SK-N-SH (cell line): ENCODE results near the gene URM1. TPM values are rescaled to one million over a fixed set of nuclear protein-coding genes. Genes with fewer than 3 reads are reported as not detected.
A peak's percentile ranks its signal among the peaks of the same experiment; 100 is the strongest.

Experiments used
- CTCF ChIA-PET: fragments of 300-600, 350-600 bp; formaldehyde crosslinking; extraction: SDS; loops from one replicate; lab custom pipeline; 2021; lab: Yijun Ruan, JAX
- POLR2A ChIA-PET: fragments of 350-600 bp; sonication (Branson Sonifier 250); formaldehyde crosslinking; extraction: SDS; loops from one replicate; lab custom pipeline; 2020; ENCODE audit warnings: antibody characterized with exemption, inconsistent platforms; lab: Yijun Ruan, JAX
- DNase-seq: peaks from one replicate; pipeline ENCODE4 v3.0.0; 2012
- H2AFZ ChIP-seq: fragments of 200-600 bp; sonication (generic); 2 replicates; pipeline ENCODE4 v1.8.1; 2016; ENCODE audit warnings: antibody characterized with exemption, mild to moderate bottlenecking, low read depth
- H3F3A ChIP-seq: fragments of 200-600 bp; sonication (generic); replicated peaks from 2 replicates; pipeline ENCODE3; 2016; ENCODE audit warnings: antibody characterized with exemption, mild to moderate bottlenecking; ENCODE audit not compliant: insufficient read depth
- H3K27ac ChIP-seq, 2 experiments: fragments of 200-500 bp in 1 of 2; fragments of 200-600 bp in 1 of 2; sonication (Bioruptor generic) in 1 of 2; sonication (generic), shearing (Covaris generic) in 1 of 2; 2 replicates each; pipeline versions ENCODE4 v1.5.1 to v1.6.1; 2014 to 2016; ENCODE audit warnings: low read depth in 2 of 2, inconsistent platforms in 1 of 2, low read length in 1 of 2, mild to moderate bottlenecking in 1 of 2, mixed read lengths in 1 of 2
- H3K27me3 ChIP-seq: fragments of 200-600 bp; sonication (generic), shearing (Covaris generic); 2 replicates; pipeline ENCODE4 v1.6.1; 2016; ENCODE audit warnings: mixed run types; ENCODE audit not compliant: insufficient read depth
- H3K36me3 ChIP-seq, 2 experiments: fragments of 200-500 bp in 1 of 2; fragments of 200-600 bp in 1 of 2; sonication (Bioruptor generic) in 1 of 2; sonication (generic) in 1 of 2; replicated peaks in 1 of 2; 2 replicates each; pipeline versions ENCODE3 to v1.5.1; 2014 to 2016; ENCODE audit warnings: low read length in 1 of 2, mild to moderate bottlenecking in 1 of 2; ENCODE audit not compliant: insufficient read depth in 2 of 2, control insufficient read depth in 1 of 2
- H3K4me1 ChIP-seq, 2 experiments: fragments of 200-500 bp in 1 of 2; fragments of 200-600 bp in 1 of 2; sonication (Bioruptor generic) in 1 of 2; sonication (generic), shearing (Covaris generic) in 1 of 2; 2 replicates each; pipeline versions ENCODE4 v1.5.1 to v1.6.1; 2014 to 2016; ENCODE audit warnings: low read depth in 1 of 2, low read length in 1 of 2, mixed run types in 1 of 2; ENCODE audit not compliant: insufficient read depth in 2 of 2, control insufficient read depth in 1 of 2
- H3K4me2 ChIP-seq: fragments of 200-600 bp; sonication (generic), shearing (Covaris generic); 2 replicates; pipeline ENCODE4 v1.6.1; 2017; ENCODE audit warnings: mixed run types
- H3K4me3 ChIP-seq, 2 experiments: fragments of 200-500 bp in 1 of 2; fragments of 200-600 bp in 1 of 2; sonication (Bioruptor generic) in 1 of 2; sonication (generic), shearing (Covaris generic) in 1 of 2; 2 replicates each; pipeline versions ENCODE4 v1.5.1 to v1.8.1; 2014 to 2016; ENCODE audit warnings: low read depth in 2 of 2, inconsistent platforms in 1 of 2, low read length in 1 of 2, mild to moderate bottlenecking in 1 of 2, mixed read lengths in 1 of 2, moderate library complexity in 1 of 2
- H3K79me2 ChIP-seq: fragments of 200-600 bp; sonication (generic); 2 replicates; pipeline ENCODE4 v1.8.1; 2017; ENCODE audit warnings: mild to moderate bottlenecking; ENCODE audit not compliant: insufficient read depth
- H3K9ac ChIP-seq: fragments of 200-600 bp; sonication (generic); 2 replicates; pipeline ENCODE4 v1.6.1; 2017; ENCODE audit warnings: mixed run types
- H3K9me2 ChIP-seq: fragments of 200-600 bp; sonication (generic); 2 replicates; pipeline ENCODE4 v1.6.1; 2017; ENCODE audit warnings: mixed run types
- H3K9me3 ChIP-seq: fragments of 200-600 bp; sonication (generic); 2 replicates; pipeline ENCODE4 v1.6.1; 2017; ENCODE audit warnings: mixed run types, mild to moderate bottlenecking, moderate library complexity
- H4K20me1 ChIP-seq: fragments of 200-600 bp; sonication (generic); 2 replicates; pipeline ENCODE4 v1.6.1; 2017; ENCODE audit warnings: mild to moderate bottlenecking, mixed run types; ENCODE audit not compliant: insufficient read depth
- CHD2 ChIP-seq: fragments of 150-350 bp; IDR thresholded peaks from 2 replicates; pipeline ENCODE4 v1.6.1; 2018; ENCODE audit warnings: low read length; ENCODE audit not compliant: partially characterized antibody
- EP300 ChIP-seq, 2 experiments: IDR thresholded peaks; 2 replicates each; pipeline versions ENCODE4 v1.4.0 to v1.6.1; 2012; ENCODE audit warnings: borderline replicate concordance in 1 of 2, low read depth in 1 of 2, low read length in 1 of 2
- FOXJ3 ChIP-seq: sonication (generic); formaldehyde crosslinking; IDR thresholded peaks from 2 replicates; pipeline ENCODE4 v1.5.1; 2020; ENCODE audit warnings: mild to moderate bottlenecking, missing genetic modification reagents
- GABPA ChIP-seq: IDR thresholded peaks from 2 replicates; pipeline ENCODE4 v1.4.0; 2012; ENCODE audit warnings: low read depth, mild to moderate bottlenecking
- GATA2 ChIP-seq: sonication (generic); formaldehyde crosslinking; IDR thresholded peaks from 2 replicates; pipeline ENCODE4 v1.5.0; 2020; ENCODE audit warnings: mild to moderate bottlenecking, missing genetic modification reagents
- IRF3 ChIP-seq: fragments of 150-350 bp; IDR thresholded peaks from 2 replicates; pipeline ENCODE4 v1.6.1; 2016; ENCODE audit warnings: mild to moderate bottlenecking, low read depth, low read length
- MAX ChIP-seq: IDR thresholded peaks from 2 replicates; pipeline ENCODE4 v1.4.0; 2012; ENCODE audit warnings: low read depth
- MEF2A ChIP-seq: IDR thresholded peaks from 2 replicates; pipeline ENCODE4 v1.4.0; 2012; ENCODE audit warnings: low read depth, borderline replicate concordance
- SIN3A ChIP-seq: IDR thresholded peaks from 2 replicates; pipeline ENCODE4 v1.6.1; 2012; ENCODE audit warnings: low read depth, mild to moderate bottlenecking, low read length, moderate library complexity, borderline replicate concordance
- USF1 ChIP-seq: IDR thresholded peaks from 2 replicates; pipeline ENCODE4 v1.4.0; 2012; ENCODE audit warnings: low read depth, borderline replicate concordance
- ZBTB33 ChIP-seq: IDR thresholded peaks from 2 replicates; pipeline ENCODE4 v1.4.0; 2012; ENCODE audit warnings: low read depth, borderline replicate concordance
- WGBS: methylation state at CpG from one replicate; pipeline ENCODE4 v1.1.6; 2017; ENCODE audit warnings: low lambda C conversion rate; 5-methylcytosine and 5-hydroxymethylcytosine counted together
- polyA plus RNA-seq, 3 experiments: library from polyadenylated mRNA; depleted of rRNA; stranded (reverse); fragments of >200 nt; gene quantifications; 2 replicates each; pipeline ENCODE4 v1.2.3, GENCODE V29; 2012

URM1 gene
- polyA plus RNA-seq, 1 of the 3 experiments (the other 2 are of a cell fraction), result 58.9 TPM

GRCh38 chr9:128370367-128370751 lies 815 bp upstream of the URM1 start (continued):
- no peak for TF ChIP-seq IRF3

GRCh38 chr9:128371630-128372117 lies 500 bp downstream of the URM1 start:
- Histone ChIP-seq H3K27me3 (no peaks in the 10 kb centered on the region), H3K4me3 (peak overlapping the region; percentile 78 to 87), H3K9ac (peak overlapping the region; percentile 92), H3K4me2 (peak overlapping the region; percentile 86), H3K36me3 (peaks cover 0 to 4% of the 10 kb centered on the region in 2 experiments), H3K9me2 (no peaks in the 10 kb centered on the region), H3K4me1 (peaks cover 0 to 20% of the 10 kb centered on the region in 2 experiments; a peak in 2 of 4 replicates), H3K27ac (peak overlapping the region; percentile 76 to 89), H3F3A (peaks cover 19% of the 10 kb centered on the region), H3K9me3 (no peaks in the 10 kb centered on the region), H4K20me1 (no peaks in the 10 kb centered on the region), H2AFZ (peak overlapping the region; percentile 79), H3K79me2 (peaks cover 61% of the 10 kb centered on the region)
- TF ChIP-seq MEF2A, result no peak
- TF ChIP-seq USF1, result no peak
- no peak for TF ChIP-seq GATA2 (CRISPR knock-in tag)
- TF ChIP-seq EP300 (IDR thresholded peaks at IDR 0.05; ENCODE audit: borderline replicate concordance in 1 of 2, low read depth in 1 of 2, low read length in 1 of 2), result no peak
- no peak for TF ChIP-seq CHD2
- TF ChIP-seq GABPA, result no peak
- TF ChIP-seq FOXJ3, result no peak
- TF ChIP-seq ZBTB33, result no peak
- ChIA-PET CTCF (interaction anchor here (1.0 to 5.9 kb wide), 6 partner anchors 11 to 245 kb away, joined by 3 to 42 read pairs (median 11); partner anchors contain the start of gene CERCAM), POLR2A (interaction anchor here (0.8 to 2.2 kb wide), 8 partner anchors 10 to 182 kb away, joined by 3 to 11 read pairs (median 4); partner anchors contain the start of genes CERCAM and SPTAN1)
- WGBS, result 0% methylated on average over 10 of the region's 10 CpGs
- no peak for DNase-seq

- TF ChIP-seq SIN3A, result no peak
- 0 out of 2 replicates have a peak, but pooled peaks have one; percentile 44 for TF ChIP-seq MAX
- ChIA-PET POLR2A (interaction anchor here (1.9 to 2.2 kb wide), 2 partner anchors 10 kb away, joined by 5 to 11 read pairs; no protein-coding TSS in a partner anchor), CTCF (interaction anchor here (2.9 to 5.9 kb wide), 3 partner anchors 11 to 47 kb away, joined by 15 to 42 read pairs (median 35); partner anchors contain the start of gene CERCAM)
- peak overlapping the region; percentile 76 to 89; a peak in 3 of 4 replicates for H3K27ac ChIP-seq
- H3K9me2 ChIP-seq, result no peaks in the 10 kb centered on the region
- no peak for DNase-seq
- H2AFZ ChIP-seq, result no peak overlapping the region
- H3K4me1 ChIP-seq, result peaks cover 0 to 20% of the 10 kb centered on the region in 2 experiments; a peak in 2 of 4 replicates
- peak overlapping the region; percentile 92 for H3K9ac ChIP-seq
- peaks cover 19% of the 10 kb centered on the region for H3F3A ChIP-seq
- peaks cover 0 to 4% of the 10 kb centered on the region in 2 experiments for H3K36me3 ChIP-seq
- no peaks in the 10 kb centered on the region for H3K27me3 ChIP-seq
- peak overlapping the region; percentile 78 to 87 for H3K4me3 ChIP-seq
- no peaks in the 10 kb centered on the region for H3K9me3 ChIP-seq
- 9% methylated on average over 4 of the region's 4 CpGs for WGBS
- H3K79me2 ChIP-seq, result peaks cover 66% of the 10 kb centered on the region
- H3K4me2 ChIP-seq, result peak overlapping the region; percentile 86
- H4K20me1 ChIP-seq, result no peaks in the 10 kb centered on the region
These were observed 1.0 kb downstream of the URM1 start for GRCh38 chr9:128372188-128372641.
